ENCODE results near the gene NKX6-2. TPM values are rescaled to one million over a fixed set of nuclear protein-coding genes. Genes with fewer than 3 reads are reported as not detected.

NKX6-2 gene
- total and polyA plus RNA-seq, 2 experiments from 2014 or later: 0.24 to 9.3 TPM

- H3K36me3 ChIP-seq (ENCODE audit: insufficient read depth): no peaks in the 10 kb centered on the region
- no peak overlapping the region for H2AFZ ChIP-seq
- H3K4me3 Mint-ChIP-seq: no peak overlapping the region
- peaks cover 13% of the 10 kb centered on the region for H3K27me3 Mint-ChIP-seq (ENCODE audit: insufficient read depth, low read depth, poor library complexity)
- H3K27me3 ChIP-seq (ENCODE audit: insufficient read depth): no peaks in the 10 kb centered on the region
- H3F3A ChIP-seq (replicated peaks; ENCODE audit: low read depth): no peaks in the 10 kb centered on the region
- no peak overlapping the region for H3K4me3 ChIP-seq
- no peak for DNase-seq (ENCODE audit: low spot score)
- H3K4me2 ChIP-seq: no peak overlapping the region
- H3K27ac ChIP-seq (ENCODE audit: low read depth): no peak overlapping the region
- H3K9me2 ChIP-seq (ENCODE audit: insufficient read depth): no peaks in the 10 kb centered on the region
- no peaks in the 10 kb centered on the region for H3K4me1 ChIP-seq (ENCODE audit: insufficient read depth)
- no peaks in the 10 kb centered on the region for H4K20me1 ChIP-seq (replicated peaks; ENCODE audit: insufficient read depth)
- TF ChIP-seq NANOG (IDR thresholded peaks at IDR 0.05; ENCODE audit: borderline replicate concordance) (no peak), CREB1 (CRISPR knock-in tag; IDR thresholded peaks at IDR 0.05; ENCODE audit: low read depth) (no peak), EZH2phosphoT487 (IDR thresholded peaks at IDR 0.05; ENCODE audit: unreplicated experiment) (no peak), ZNF462 (CRISPR knock-in tag; IDR thresholded peaks at IDR 0.05) (no peak), ZNF114 (CRISPR knock-in tag; IDR thresholded peaks at IDR 0.05) (no peak), CTCF (conservative IDR thresholded peaks at IDR 0.05; ENCODE audit: low read depth in 2 of 2) (no peak), ETS1 (IDR thresholded peaks at IDR 0.05) (no peak), ZNF331 (CRISPR knock-in tag; IDR thresholded peaks at IDR 0.05; ENCODE audit: low read depth) (no peak), REST (IDR thresholded peaks at IDR 0.05; ENCODE audit: unreplicated experiment) (no peak), JUNB (IDR thresholded peaks at IDR 0.05; ENCODE audit: unreplicated experiment) (no peak), EZH2 (IDR thresholded peaks at IDR 0.05; ENCODE audit: low read depth, unreplicated experiment) (no peak), POLR2AphosphoS5 (IDR thresholded peaks at IDR 0.05; ENCODE audit: low read depth) (no peak), STAT1 (IDR thresholded peaks at IDR 0.05; ENCODE audit: unreplicated experiment) (no peak)
- peaks cover 6% of the 10 kb centered on the region for H3K36me3 Mint-ChIP-seq (ENCODE audit: low read depth)
- peaks cover 16% of the 10 kb centered on the region for H3K9me3 Mint-ChIP-seq
- H3K79me2 ChIP-seq (replicated peaks; ENCODE audit: insufficient read depth): no peaks in the 10 kb centered on the region
- ATAC-seq: no peak
- no peaks in the 10 kb centered on the region; the same call in 2 of the 3 replicates for H3K4me1 Mint-ChIP-seq
- H3K27ac Mint-ChIP-seq: no peak overlapping the region
These were observed 40.8 kb upstream of the NKX6-2 start for GRCh38 chr10:132826524-132827422.
